ENCODE data around the gene POLA1. TPM values are rescaled to one million over a fixed set of nuclear protein-coding genes. Genes with fewer than 3 reads are reported as not detected.

The POLA1 gene
- total RNA-seq, 4 donors from 2014 or later: 8.5 to 18.9 (median 8.8) TPM

GRCh38 chrX:25029288-25029825, 335.6 kb downstream of the POLA1 start:
- Histone ChIP-seq H3K27ac (no peak overlapping the region), H3K9me3 (no peaks in the 10 kb centered on the region), H3K27me3 (peaks cover 1% of the 10 kb centered on the region), H3K36me3 (no peaks in the 10 kb centered on the region), H3K4me3 (replicated peaks in 1 of 3) (no peak overlapping the region), H3K4me1 (no peaks in the 10 kb centered on the region)
- WGBS, 2 donors: 87 to 100% methylated on average over 4 to 6 of the region's 16 CpGs
- intact Hi-C loops (cut with DNase I): loop anchor here (10.0 kb wide), 1 partner anchor 185 kb away; no protein-coding TSS in a partner anchor
- TF ChIP-seq CTCF (IDR thresholded peaks at IDR 0.05): no peak
- no peak for TF ChIP-seq POLR2A (IDR thresholded peaks at IDR 0.05)
- DNase-seq: no peak

- no peaks in the 10 kb centered on the region for H3K4me1 ChIP-seq
- H3K27ac ChIP-seq: no peak overlapping the region
- no peaks in the 10 kb centered on the region for H3K27me3 ChIP-seq
- H3K4me3 ChIP-seq (replicated peaks in 1 of 3): no peak overlapping the region
- no peak for DNase-seq
- H3K9me3 ChIP-seq: no peaks in the 10 kb centered on the region
- WGBS, 2 donors: 72 to 89% methylated on average over 3 of the region's 3 CpGs
- intact Hi-C loops (cut with DNase I): no loop called here
- no peak for TF ChIP-seq CTCF (IDR thresholded peaks at IDR 0.05)
- TF ChIP-seq POLR2A (IDR thresholded peaks at IDR 0.05): no peak
- H3K36me3 ChIP-seq: no peaks in the 10 kb centered on the region
These were observed 341.2 kb downstream of the POLA1 start for GRCh38 chrX:25034889-25035288.

GRCh38 chrX:25039036-25039435, 345.3 kb downstream of the POLA1 start:
- Histone ChIP-seq H3K4me1 (no peaks in the 10 kb centered on the region), H3K27ac (no peak overlapping the region), H3K36me3 (no peaks in the 10 kb centered on the region), H3K9me3 (no peaks in the 10 kb centered on the region), H3K4me3 (replicated peaks in 1 of 3) (no peak overlapping the region), H3K27me3 (no peaks in the 10 kb centered on the region)
- TF ChIP-seq CTCF (IDR thresholded peaks at IDR 0.05): no peak
- TF ChIP-seq POLR2A (IDR thresholded peaks at IDR 0.05): no peak
- WGBS, 2 donors: 88 to 89% methylated on average over 8 of the region's 10 CpGs
- DNase-seq: no peak
- intact Hi-C loops (cut with DNase I): no loop called here

GRCh38 chrX:25043192-25043591, 349.5 kb downstream of the POLA1 start:
- no peaks in the 10 kb centered on the region for H3K27me3 ChIP-seq
- no peak for DNase-seq
- H3K27ac ChIP-seq: no peak overlapping the region
- H3K4me1 ChIP-seq: no peaks in the 10 kb centered on the region
- intact Hi-C loops (cut with DNase I): no loop called here
- H3K4me3 ChIP-seq (replicated peaks in 1 of 3): no peak overlapping the region
- WGBS, 2 donors: 75 to 87% methylated on average over 1 of the region's 1 CpG
- H3K36me3 ChIP-seq: no peaks in the 10 kb centered on the region
- H3K9me3 ChIP-seq: no peaks in the 10 kb centered on the region
- no peak for TF ChIP-seq CTCF (IDR thresholded peaks at IDR 0.05)
- TF ChIP-seq POLR2A (IDR thresholded peaks at IDR 0.05): no peak

Small RNA genes lying within 50 kb of the gene (small RNA-seq; reads per million reads assigned to genes)
- gene SCARNA23: not detected

Other genes with a start within 250 kb of the POLA1 start
- 10 to 100 TPM; 15.2 to 25.9 (median 24.0) TPM for gene PDK3, start 228.6 kb upstream of the POLA1 start, total RNA-seq
- under 1 TPM in 1 of 4 donors, not detected in 3; 0.13 TPM for gene PCYT1B, start 46.6 kb upstream of the POLA1 start, total RNA-seq

Measured in thyroid gland (tissue), 4 donors.